Parietal lobe (tissue), 1 donor: Measurements from ENCODE around the gene VAT1L. TPM values are rescaled to one million over a fixed set of nuclear protein-coding genes. Genes with fewer than 3 reads are reported as not detected.

Experiments used
- total RNA-seq: library from RNA; depleted of rRNA; stranded (reverse); fragments of >200 nt; gene quantifications from one replicate; pipeline ENCODE4 v1.2.3, GENCODE V29; 2014

Gene VAT1L
- 16.3 TPM for total RNA-seq

GRCh38 chr16:77788181-77789084 is at the start of gene VAT1L:
Gene VAT1L (plus strand): TSS chr16:77788564. CDS start chr16:77788683, 119 bp downstream.

GRCh38 chr16:78022347-78023060 is 234.1 kb downstream of the VAT1L start, which contains the start of gene CLEC3A:
Gene CLEC3A (plus strand): TSS chr16:78022548. CDS start chr16:78022627, 79 bp downstream.

Other genes with a start within 250 kb of the VAT1L start
- 3.1 TPM for gene NUDT7, start 66.0 kb upstream of the VAT1L start, total RNA-seq
- gene CLEC3A, start 234.0 kb downstream of the VAT1L start, total RNA-seq, result not detected